ENCODE data around the gene ATG4A.

Gene ATG4A

DNA sequence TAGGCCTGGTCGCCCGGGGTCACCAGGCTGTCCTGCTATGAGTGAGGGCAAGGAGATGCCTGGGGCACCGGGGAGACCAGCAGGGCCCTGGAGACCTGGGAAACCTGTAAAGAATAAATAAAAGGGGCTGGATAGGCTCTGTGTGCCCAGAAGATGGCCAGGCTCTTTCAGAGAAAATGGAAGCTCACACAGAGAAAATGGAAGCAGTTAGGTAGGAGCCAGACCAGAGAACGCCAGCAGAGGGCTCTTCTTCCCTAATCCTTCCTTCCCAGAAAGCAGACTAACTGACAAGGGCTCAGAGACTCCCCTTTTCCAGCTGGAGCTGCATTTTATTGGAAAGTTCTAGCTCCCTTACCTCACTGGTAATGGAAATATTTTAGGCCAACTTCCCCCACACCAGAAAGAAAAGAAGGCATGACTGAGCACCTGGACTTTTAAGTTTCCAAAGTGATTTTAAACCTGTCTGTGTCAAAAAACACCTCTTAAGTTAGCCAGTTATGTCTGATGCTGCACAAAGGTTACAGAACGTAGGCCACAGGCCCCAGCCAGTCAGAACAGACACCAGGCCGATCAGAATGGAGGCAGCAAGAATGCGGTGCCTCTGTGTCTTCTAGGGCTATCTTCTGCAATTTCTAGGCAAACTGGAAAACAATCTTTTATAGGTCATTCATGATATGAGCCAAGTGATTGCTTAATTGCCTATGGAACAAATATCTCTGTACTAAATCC is 74.0 kb downstream of the ATG4A start:
- Histone ChIP-seq H3K36me3 (ENCODE audit: insufficient read depth, low read length) (no peaks in the 10 kb centered on the region), H2AFZ (ENCODE audit: low read length) (no peak overlapping the region), H3K27me3 (ENCODE audit: insufficient read depth, low read length) (no peaks in the 10 kb centered on the region), H3K4me1 (ENCODE audit: insufficient read depth, low read length, severe bottlenecking) (no peaks in the 10 kb centered on the region), H3K9me2 (ENCODE audit: low read depth, low read length) (no peaks in the 10 kb centered on the region), H3K4me3 (ENCODE audit: low read depth, low read length, poor library complexity, severe bottlenecking) (no peak overlapping the region), H3K79me2 (ENCODE audit: insufficient read depth, low read length) (no peaks in the 10 kb centered on the region), H3K27ac (ENCODE audit: low read depth, low read length, poor library complexity, severe bottlenecking) (no peak overlapping the region), H3K4me2 (ENCODE audit: low read length) (no peak overlapping the region), H4K20me1 (ENCODE audit: insufficient read depth, low read length) (no peaks in the 10 kb centered on the region), H3K9me3 (ENCODE audit: low read length) (no peaks in the 10 kb centered on the region), H3F3A (ENCODE audit: insufficient read depth, low read length) (no peaks in the 10 kb centered on the region), H3K9ac (ENCODE audit: low read length) (no peak overlapping the region)
- TF ChIP-seq EZH2 (IDR thresholded peaks at IDR 0.05; ENCODE audit: borderline replicate concordance, low read length) = no peak
- TF ChIP-seq, protein P1, sequence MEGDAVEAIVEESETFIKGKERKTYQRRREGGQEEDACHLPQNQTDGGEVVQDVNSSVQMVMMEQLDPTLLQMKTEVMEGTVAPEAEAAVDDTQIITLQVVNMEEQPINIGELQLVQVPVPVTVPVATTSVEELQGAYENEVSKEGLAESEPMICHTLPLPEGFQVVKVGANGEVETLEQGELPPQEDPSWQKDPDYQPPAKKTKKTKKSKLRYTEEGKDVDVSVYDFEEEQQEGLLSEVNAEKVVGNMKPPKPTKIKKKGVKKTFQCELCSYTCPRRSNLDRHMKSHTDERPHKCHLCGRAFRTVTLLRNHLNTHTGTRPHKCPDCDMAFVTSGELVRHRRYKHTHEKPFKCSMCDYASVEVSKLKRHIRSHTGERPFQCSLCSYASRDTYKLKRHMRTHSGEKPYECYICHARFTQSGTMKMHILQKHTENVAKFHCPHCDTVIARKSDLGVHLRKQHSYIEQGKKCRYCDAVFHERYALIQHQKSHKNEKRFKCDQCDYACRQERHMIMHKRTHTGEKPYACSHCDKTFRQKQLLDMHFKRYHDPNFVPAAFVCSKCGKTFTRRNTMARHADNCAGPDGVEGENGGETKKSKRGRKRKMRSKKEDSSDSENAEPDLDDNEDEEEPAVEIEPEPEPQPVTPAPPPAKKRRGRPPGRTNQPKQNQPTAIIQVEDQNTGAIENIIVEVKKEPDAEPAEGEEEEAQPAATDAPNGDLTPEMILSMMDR (IDR thresholded peaks at IDR 0.05; ENCODE audit: low read length) = peak; percentile 20; the same call in 1 of the 2 replicates

DNA sequence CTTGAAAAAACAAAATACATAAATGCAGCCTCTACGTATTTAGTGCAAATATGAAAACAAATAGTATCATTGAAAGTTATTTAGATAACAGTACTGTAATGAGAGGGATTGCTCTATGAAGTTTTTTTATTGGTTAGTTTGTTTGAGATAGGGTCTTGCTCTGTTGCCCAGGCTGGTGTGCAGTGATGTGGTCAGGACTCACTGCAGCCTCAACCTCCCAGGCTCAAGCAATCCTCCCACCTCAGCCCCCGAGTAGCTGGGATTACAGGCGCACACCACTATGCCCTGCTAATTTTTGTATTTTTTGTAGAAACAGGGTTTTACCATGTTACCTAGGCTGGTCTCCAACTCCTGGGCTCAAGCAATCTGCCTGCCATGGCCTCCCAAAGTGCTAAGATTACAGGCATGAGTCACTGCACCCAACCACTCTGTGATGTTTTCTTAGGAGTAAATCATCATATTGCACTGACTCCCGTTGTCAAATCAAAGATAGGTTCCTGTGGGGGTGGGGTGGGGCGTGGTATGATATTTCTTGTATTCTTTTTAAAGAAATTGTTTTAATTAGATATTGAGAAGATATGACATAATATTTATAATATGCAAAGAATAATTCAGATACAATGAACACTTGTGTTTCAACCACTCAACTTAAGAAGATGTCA is 75.8 kb downstream of the ATG4A start:
- Histone ChIP-seq H3K9me3 (ENCODE audit: low read length) (no peaks in the 10 kb centered on the region), H3K9me2 (ENCODE audit: low read depth, low read length) (no peaks in the 10 kb centered on the region), H3K9ac (ENCODE audit: low read length) (no peak overlapping the region), H3K79me2 (ENCODE audit: insufficient read depth, low read length) (no peaks in the 10 kb centered on the region), H3K27me3 (ENCODE audit: insufficient read depth, low read length) (no peaks in the 10 kb centered on the region), H2AFZ (ENCODE audit: low read length) (no peak overlapping the region), H3K4me2 (ENCODE audit: low read length) (no peak overlapping the region), H3K4me1 (ENCODE audit: insufficient read depth, low read length, severe bottlenecking) (no peaks in the 10 kb centered on the region), H3K27ac (ENCODE audit: low read depth, low read length, poor library complexity, severe bottlenecking) (no peak overlapping the region), H3K36me3 (ENCODE audit: insufficient read depth, low read length) (no peaks in the 10 kb centered on the region), H3K4me3 (ENCODE audit: low read depth, low read length, poor library complexity, severe bottlenecking) (no peak overlapping the region), H3F3A (ENCODE audit: insufficient read depth, low read length) (no peaks in the 10 kb centered on the region), H4K20me1 (ENCODE audit: insufficient read depth, low read length) (no peaks in the 10 kb centered on the region)
- TF ChIP-seq, protein P1 (IDR thresholded peaks at IDR 0.05; ENCODE audit: low read length) = no peak
- no peak for TF ChIP-seq EZH2 (IDR thresholded peaks at IDR 0.05; ENCODE audit: borderline replicate concordance, low read length)

- no peak overlapping the region for H2AFZ ChIP-seq (ENCODE audit: low read length)
- H3F3A ChIP-seq (ENCODE audit: insufficient read depth, low read length) = no peaks in the 10 kb centered on the region
- no peak overlapping the region for H3K27ac ChIP-seq (ENCODE audit: low read depth, low read length, poor library complexity, severe bottlenecking)
- H3K4me3 ChIP-seq (ENCODE audit: low read depth, low read length, poor library complexity, severe bottlenecking) = no peak overlapping the region
- no peak overlapping the region for H3K9ac ChIP-seq (ENCODE audit: low read length)
- H3K9me2 ChIP-seq (ENCODE audit: low read depth, low read length) = no peaks in the 10 kb centered on the region
- no peak overlapping the region for H3K4me2 ChIP-seq (ENCODE audit: low read length)
- no peaks in the 10 kb centered on the region for H3K36me3 ChIP-seq (ENCODE audit: insufficient read depth, low read length)
- no peaks in the 10 kb centered on the region for H3K79me2 ChIP-seq (ENCODE audit: insufficient read depth, low read length)
- H3K9me3 ChIP-seq (ENCODE audit: low read length) = no peaks in the 10 kb centered on the region
- no peak for TF ChIP-seq EZH2 (IDR thresholded peaks at IDR 0.05; ENCODE audit: borderline replicate concordance, low read length)
- TF ChIP-seq, protein P1 (IDR thresholded peaks at IDR 0.05; ENCODE audit: low read length) = no peak
- no peaks in the 10 kb centered on the region for H4K20me1 ChIP-seq (ENCODE audit: insufficient read depth, low read length)
- no peaks in the 10 kb centered on the region for H3K27me3 ChIP-seq (ENCODE audit: insufficient read depth, low read length)
- no peaks in the 10 kb centered on the region for H3K4me1 ChIP-seq (ENCODE audit: insufficient read depth, low read length, severe bottlenecking)
Measured at GRCh38 chrX:108168961-108169740, 77.6 kb downstream of the ATG4A start.
